ENCODE results near the gene POLDIP2. TPM values are rescaled to one million over a fixed set of nuclear protein-coding genes. Genes with fewer than 3 reads are reported as not detected.

Gene POLDIP2
- total and polyA plus RNA-seq, 8 donors: 56.0 to 76.8 (median 63.1) TPM

DNA sequence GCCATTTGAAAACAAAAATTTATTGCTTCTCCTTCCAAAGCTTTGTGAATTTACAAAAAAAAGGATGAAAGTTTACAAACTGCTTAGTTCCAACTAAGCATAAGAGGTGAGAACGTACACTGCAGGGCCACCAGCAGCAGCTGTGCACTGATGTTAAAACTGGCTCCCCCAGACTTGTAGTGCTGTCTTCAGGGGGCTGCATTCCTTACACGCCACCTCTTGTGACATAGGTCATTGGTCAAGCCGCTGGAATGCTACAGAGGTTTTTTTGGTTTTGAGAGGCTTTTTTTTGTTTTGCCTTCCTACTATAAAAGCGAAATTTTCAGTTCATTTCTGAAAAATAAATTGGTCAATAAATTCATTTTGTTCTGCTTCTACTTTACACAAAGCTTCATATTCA lies 29.0 kb downstream of the POLDIP2 start:
- intact Hi-C loops (cut with DNase I): no loop called here
- Histone ChIP-seq H3K36me3 (peaks cover 0 to 59% of the 10 kb centered on the region in 2 donors), H3K4me1 (peaks cover 0 to 14% of the 10 kb centered on the region in 2 donors), H3K27me3 (no peaks in the 10 kb centered on the region), H3K4me3 (no peak overlapping the region), H3K27ac (no peak overlapping the region), H3K9me3 (no peaks in the 10 kb centered on the region)
- DNase-seq (no peak), ATAC-seq (no peak)
- TF ChIP-seq, protein P1, sequence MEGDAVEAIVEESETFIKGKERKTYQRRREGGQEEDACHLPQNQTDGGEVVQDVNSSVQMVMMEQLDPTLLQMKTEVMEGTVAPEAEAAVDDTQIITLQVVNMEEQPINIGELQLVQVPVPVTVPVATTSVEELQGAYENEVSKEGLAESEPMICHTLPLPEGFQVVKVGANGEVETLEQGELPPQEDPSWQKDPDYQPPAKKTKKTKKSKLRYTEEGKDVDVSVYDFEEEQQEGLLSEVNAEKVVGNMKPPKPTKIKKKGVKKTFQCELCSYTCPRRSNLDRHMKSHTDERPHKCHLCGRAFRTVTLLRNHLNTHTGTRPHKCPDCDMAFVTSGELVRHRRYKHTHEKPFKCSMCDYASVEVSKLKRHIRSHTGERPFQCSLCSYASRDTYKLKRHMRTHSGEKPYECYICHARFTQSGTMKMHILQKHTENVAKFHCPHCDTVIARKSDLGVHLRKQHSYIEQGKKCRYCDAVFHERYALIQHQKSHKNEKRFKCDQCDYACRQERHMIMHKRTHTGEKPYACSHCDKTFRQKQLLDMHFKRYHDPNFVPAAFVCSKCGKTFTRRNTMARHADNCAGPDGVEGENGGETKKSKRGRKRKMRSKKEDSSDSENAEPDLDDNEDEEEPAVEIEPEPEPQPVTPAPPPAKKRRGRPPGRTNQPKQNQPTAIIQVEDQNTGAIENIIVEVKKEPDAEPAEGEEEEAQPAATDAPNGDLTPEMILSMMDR (IDR thresholded peaks at IDR 0.05): no peak

DNA sequence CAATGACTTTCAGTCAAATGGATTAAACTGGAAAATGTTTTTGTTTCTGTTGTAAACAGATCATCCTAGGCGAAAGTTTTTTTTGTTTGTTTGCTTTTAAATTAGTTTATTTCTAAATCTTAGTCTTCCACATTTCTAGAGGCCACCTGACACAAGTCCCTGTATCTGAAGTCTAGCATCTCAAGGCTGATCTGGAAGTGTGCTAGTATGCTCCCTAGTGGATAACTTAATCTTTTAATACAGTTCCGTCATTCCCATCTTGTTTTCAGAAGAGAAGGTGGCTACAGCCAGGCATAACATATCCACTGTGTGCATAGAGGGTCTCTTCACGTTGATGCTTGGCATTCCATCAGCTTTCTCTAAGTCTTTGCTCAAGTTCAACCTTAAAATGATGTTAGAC lies 29.6 kb downstream of the POLDIP2 start:
- ATAC-seq (no peak), DNase-seq (no peak)
- intact Hi-C loops (cut with DNase I): no loop called here
- H3K9me3 ChIP-seq: no peaks in the 10 kb centered on the region
- H3K27me3 ChIP-seq: no peaks in the 10 kb centered on the region
- peaks cover 0 to 10% of the 10 kb centered on the region in 2 donors for H3K4me1 ChIP-seq
- TF ChIP-seq, protein P1 (IDR thresholded peaks at IDR 0.05): no peak
- H3K27ac ChIP-seq: no peak overlapping the region
- H3K36me3 ChIP-seq: peaks cover 0 to 59% of the 10 kb centered on the region in 2 donors
- H3K4me3 ChIP-seq: no peak overlapping the region

DNA sequence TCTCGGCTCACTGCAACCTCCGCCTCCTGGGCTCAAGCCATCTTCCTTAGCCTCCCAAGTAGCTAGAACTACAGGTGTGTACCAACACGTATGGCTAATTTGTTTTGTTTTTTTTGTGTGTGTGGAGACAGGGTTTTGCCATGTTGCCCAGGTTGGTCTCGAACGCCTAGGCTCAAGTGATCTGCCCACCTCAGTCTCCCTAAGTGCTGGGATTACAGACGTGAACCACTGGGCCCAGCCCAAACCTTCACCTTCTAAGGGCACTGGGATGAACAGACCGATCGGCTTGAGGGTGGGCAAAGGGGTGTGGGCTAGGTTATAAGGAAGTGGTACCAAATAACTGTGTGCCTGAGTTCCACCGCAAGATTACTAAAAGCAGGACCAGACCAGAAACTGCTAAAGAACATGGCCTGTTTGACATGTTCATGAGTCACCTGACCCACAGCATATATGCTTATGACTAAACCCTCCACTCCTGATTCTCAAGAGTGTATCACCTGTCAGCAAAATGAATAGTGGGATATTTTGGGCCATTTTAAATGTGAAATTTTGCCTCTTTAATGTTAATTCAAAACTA lies 30.2 kb downstream of the POLDIP2 start:
- Histone ChIP-seq H3K4me1 (peaks cover 0 to 10% of the 10 kb centered on the region in 2 donors), H3K36me3 (peaks cover 0 to 58% of the 10 kb centered on the region in 2 donors), H3K9me3 (no peaks in the 10 kb centered on the region), H3K27ac (no peak overlapping the region), H3K4me3 (no peak overlapping the region), H3K27me3 (no peaks in the 10 kb centered on the region)
- ATAC-seq (no peak), DNase-seq (no peak)
- intact Hi-C loops (cut with DNase I): no loop called here
- TF ChIP-seq, protein P1 (IDR thresholded peaks at IDR 0.05): no peak

DNA sequence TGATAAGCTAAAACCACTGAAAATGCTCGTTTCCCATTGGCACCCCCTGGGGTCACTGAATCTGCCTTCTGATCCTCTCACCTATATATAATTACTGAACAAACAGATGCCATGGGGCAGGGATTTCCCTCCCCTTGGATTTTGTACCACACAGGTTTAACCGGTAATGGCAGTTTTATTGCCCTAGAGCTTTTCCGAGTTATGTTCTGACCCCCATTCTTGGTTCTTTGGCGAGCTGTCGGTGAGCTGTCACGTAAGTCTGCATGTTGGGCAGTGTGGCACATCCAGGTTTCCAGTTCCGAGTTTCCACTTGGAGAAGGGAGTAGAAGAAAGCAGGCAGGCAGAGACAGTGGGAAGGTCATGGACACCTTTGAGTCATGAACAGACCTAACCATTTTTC lies 31.2 kb downstream of the POLDIP2 start:
- H3K4me1 ChIP-seq: peaks cover 0 to 10% of the 10 kb centered on the region in 2 donors
- DNase-seq (no peak), ATAC-seq (peak; percentile 13)
- TF ChIP-seq, protein P1 (IDR thresholded peaks at IDR 0.05): no peak
- H3K9me3 ChIP-seq: no peaks in the 10 kb centered on the region
- intact Hi-C loops (cut with DNase I): no loop called here
- no peak overlapping the region for H3K27ac ChIP-seq
- no peak overlapping the region for H3K4me3 ChIP-seq
- peaks cover 0 to 48% of the 10 kb centered on the region in 2 donors for H3K36me3 ChIP-seq
- H3K27me3 ChIP-seq: no peaks in the 10 kb centered on the region

DNA sequence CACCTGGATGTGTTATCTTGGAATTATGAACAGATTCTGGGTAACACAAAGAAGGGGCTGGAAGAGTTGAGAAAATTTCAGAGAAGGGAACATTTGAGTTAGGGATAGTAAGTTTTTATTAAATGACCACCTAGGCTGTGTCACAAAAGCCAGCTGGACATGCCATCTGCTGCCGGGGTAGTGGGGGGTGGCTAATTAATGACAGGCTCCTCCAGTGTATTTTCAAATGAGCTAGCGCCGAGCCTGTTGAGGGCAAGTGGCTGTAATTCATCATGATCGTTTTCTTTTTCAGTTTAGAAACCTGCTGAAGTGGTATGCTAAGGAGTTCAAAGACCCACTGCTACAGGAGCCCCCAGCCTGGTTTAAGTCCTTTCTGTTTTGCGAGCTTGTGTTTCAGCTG lies 32.1 kb downstream of the POLDIP2 start:
- Histone ChIP-seq H3K9me3 (no peaks in the 10 kb centered on the region), H3K27me3 (no peaks in the 10 kb centered on the region), H3K36me3 (peaks cover 0 to 39% of the 10 kb centered on the region in 2 donors), H3K4me3 (no peak overlapping the region), H3K4me1 (peaks cover 0 to 13% of the 10 kb centered on the region in 2 donors), H3K27ac (no peak overlapping the region)
- DNase-seq (no peak), ATAC-seq (no peak)
- TF ChIP-seq, protein P1 (IDR thresholded peaks at IDR 0.05): no peak
- intact Hi-C loops (cut with DNase I): no loop called here
